ENCODE measurements around the gene GMIP.
A peak's percentile ranks its signal among the peaks of the same experiment; 100 is the strongest.

GRCh38 chr19:19627621-19628500 lies 15.6 kb downstream of the GMIP start, which contains the start of gene LPAR2:
- TF ChIP-seq CTCF (IDR thresholded peaks at IDR 0.05) (no peak), POLR2A (IDR thresholded peaks at IDR 0.05) (peak in 1 of 2 donors; percentile 55)

Measured in thyroid gland (tissue), 4 donors.